Stromal cell of bone marrow (primary cell): Measurements from ENCODE around the gene LMTK2.

Experiments used
- DNase-seq: peaks from one replicate; pipeline ENCODE4 v3.0.0-alpha.2; 2012; ENCODE audit warnings: low read depth

Gene LMTK2

GRCh38 chr7:98175260-98175940, 68.7 kb downstream of the LMTK2 start:
- DNase-seq = no peak

GRCh38 chr7:98177553-98177952, 70.9 kb downstream of the LMTK2 start:
- no peak for DNase-seq

GRCh38 chr7:98178321-98178720, 71.7 kb downstream of the LMTK2 start:
- DNase-seq = no peak

GRCh38 chr7:98178762-98179490, 72.3 kb downstream of the LMTK2 start:
- DNase-seq = no peak

- no peak for DNase-seq
These were observed 74.1 kb downstream of the LMTK2 start for GRCh38 chr7:98180751-98181150.

GRCh38 chr7:98185101-98185500, 78.4 kb downstream of the LMTK2 start:
- DNase-seq = no peak

GRCh38 chr7:98186452-98187137, 79.9 kb downstream of the LMTK2 start:
- DNase-seq = peak; percentile 78

- no peak for DNase-seq
These were observed 80.5 kb downstream of the LMTK2 start for GRCh38 chr7:98187138-98187502.

- no peak for DNase-seq
These were observed 82.9 kb downstream of the LMTK2 start for GRCh38 chr7:98189559-98189958.

- DNase-seq = no peak
These were observed 85.2 kb downstream of the LMTK2 start for GRCh38 chr7:98191668-98192431.

- no peak for DNase-seq
These were observed 86.3 kb downstream of the LMTK2 start for GRCh38 chr7:98192781-98193457.

- no peak for DNase-seq
These were observed 87.0 kb downstream of the LMTK2 start for GRCh38 chr7:98193474-98194180.

- no peak for DNase-seq
These were observed 87.5 kb downstream of the LMTK2 start for GRCh38 chr7:98194186-98194585.

- no peak for DNase-seq
These were observed 88.2 kb downstream of the LMTK2 start for GRCh38 chr7:98194672-98195457.

- DNase-seq = no peak
These were observed 90.3 kb downstream of the LMTK2 start for GRCh38 chr7:98196706-98197605.

- no peak for DNase-seq
These were observed 92.5 kb downstream of the LMTK2 start for GRCh38 chr7:98199131-98199530.

GRCh38 chr7:98200364-98200763, 93.7 kb downstream of the LMTK2 start:
- DNase-seq = no peak

GRCh38 chr7:98202367-98203195, 95.9 kb downstream of the LMTK2 start:
- no peak for DNase-seq
